ENCODE measurements around the gene INAVA.

The INAVA gene

DNA sequence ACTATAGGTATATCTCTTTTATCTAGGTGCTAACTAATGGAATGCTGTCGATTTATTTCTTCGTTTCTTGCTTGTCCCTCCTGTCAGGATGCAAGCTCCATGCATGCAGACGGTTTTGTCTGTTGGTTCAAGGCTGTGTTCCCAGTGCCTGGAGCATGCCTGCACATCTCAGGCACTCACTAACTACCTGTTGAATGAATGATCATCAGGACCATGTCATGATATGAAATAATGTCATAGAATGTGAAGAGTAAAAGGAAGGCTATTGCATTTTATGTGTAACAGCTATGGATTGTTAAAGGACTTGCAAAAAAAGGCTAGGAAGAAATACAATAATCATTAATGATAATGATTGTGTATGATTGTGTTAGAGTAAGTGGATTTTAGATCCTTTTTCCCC is 17.7 kb upstream of the INAVA start:
- DNase-seq: no peak

DNA sequence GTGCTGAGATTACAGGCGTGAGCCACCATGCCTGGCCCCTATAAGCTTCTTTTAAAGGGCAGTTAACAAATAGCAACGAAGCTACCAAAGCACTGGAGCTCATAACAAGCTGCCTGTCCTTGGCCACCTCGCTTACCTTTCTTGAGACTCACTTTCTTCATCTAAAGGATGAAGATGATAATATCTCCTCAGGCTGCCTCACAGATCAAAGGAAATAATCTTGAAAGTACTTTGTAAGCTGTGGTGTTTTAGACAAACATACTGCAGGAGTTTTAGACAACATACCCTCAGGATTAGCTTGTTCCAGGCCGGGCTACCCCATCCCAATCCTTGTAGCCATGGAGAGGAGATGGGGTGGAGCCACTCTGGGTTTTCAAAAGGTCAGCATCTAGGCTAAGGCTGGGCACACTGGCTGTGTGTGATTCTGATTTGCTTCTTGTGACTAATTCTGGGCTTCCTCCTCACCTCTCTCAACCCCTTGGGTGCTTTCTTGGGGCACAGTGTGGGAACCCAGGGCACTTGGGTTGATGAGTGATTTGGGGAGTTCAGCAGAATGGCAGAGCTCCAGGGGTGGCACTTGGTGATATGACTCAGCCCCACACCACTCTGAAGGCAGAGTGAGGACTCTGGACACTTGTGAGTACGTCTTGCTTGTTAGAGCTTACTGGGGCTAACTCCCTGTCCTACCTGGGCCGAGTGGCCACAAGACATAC is 16.7 kb upstream of the INAVA start:
- DNase-seq: peak; percentile 66 to 78

DNA sequence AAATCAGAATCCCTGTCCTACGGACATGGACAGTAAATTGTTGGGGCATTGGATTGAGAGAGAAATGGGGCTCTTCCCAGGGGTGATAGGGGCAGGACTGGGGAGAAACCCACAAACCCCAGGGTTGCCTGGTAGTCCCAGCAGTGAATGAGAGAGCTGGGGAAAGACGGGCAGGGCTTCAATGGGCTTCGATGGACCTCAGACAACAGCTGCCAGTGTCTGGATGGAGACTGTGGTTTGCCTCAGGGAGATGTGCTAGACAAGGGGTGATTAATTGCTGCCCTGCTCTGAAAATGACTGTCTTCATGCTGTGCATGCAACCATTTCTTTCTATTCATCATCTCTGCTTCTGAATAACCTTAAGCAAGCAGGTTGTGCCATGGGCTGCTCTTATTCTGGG is 14.5 kb upstream of the INAVA start:
- peak; percentile 37 to 54 for DNase-seq

DNA sequence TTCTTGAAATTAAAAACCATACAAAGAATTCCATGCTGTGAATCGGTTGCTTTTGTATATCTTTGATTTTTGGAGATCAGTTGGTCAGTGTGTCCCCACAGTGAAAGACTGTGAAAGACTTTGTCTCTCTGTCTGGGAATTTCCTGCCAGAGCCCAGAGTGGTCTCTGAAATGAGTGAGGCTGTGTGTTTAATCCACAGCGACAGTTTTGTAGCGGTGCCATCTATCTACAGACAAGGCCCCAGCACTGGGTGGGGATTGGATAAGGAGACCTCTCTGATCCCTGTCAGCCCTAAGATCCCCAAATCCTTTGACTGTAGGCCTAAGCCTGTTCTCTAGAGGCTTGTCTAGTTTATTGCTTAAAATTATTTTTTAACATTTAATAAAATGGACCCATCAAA is 11.6 kb upstream of the INAVA start:
- peak in 1 of 2 experiments; percentile 1 for DNase-seq

DNA sequence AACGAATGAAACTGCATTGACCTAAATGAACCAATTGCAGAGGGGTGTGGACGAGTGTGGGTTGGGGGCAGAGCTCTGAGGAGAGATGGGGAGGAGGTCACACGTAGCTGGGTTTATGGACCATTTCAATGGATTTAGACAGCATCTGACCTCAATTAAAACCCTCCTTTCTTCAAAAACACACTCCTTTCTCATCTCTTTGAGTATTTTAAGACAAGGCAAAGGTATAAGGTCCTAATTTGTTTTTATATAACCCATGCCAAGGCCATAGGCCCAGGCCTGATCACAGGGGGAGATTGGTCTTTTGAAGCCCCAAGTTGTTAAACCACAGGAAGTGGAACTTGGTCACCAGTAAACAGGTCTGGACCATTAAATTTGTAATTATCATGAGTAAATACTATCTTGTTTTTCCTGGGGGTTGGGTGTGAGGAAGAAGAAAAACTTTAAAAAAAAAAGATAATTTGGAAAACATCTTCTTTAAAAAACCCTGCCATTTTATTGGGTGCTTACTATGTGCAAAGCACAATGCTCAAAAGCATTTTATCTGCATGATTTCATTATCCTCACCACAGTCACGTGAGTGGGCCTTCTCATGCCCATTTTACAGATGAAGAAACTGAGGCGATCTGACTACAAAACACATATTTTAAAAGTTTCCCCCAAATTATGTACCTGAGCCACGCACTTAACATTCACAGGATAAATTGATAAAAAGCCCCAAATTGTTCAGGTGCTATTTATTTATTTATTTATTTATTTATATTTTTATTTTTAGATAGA is 8.9 kb upstream of the INAVA start:
- no peak for DNase-seq

DNA sequence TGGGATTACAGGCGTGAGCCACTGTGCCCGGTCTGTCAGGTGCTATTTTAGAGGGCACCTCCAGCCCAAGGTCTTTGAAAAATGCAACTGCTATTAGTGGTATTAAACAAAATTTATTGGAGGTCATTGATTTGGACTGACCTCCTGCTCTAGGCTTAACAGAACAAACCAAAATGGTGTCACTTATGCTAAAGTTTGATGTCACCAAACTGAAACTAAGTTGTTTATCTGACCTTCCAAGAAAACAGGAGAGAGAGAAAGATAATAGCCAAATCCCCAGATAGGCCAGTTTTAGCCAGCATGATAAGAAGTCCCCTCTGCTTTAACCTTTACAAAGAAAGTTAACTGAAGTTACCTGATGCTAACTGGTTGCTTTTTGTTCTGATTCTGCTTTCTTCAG is 8.1 kb upstream of the INAVA start:
- DNase-seq: no peak

DNA sequence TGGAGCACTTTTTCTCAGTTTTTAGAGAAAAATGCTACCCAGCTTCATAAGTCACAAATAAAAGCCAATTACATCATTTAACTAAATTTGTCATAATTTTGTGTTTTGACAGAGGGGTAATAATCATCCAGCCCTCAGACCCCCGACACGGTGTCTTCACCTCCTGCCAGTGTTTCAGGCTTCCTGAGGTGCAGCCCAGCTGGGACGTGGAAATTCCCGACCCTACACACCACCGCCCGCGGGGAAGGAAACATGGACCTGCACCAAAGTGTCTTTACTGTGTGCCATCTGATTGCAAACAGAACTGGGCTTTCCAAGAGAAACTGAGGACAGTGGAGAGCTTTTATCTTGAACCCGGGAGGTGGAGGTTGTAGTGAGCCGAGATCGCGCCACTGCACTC is 7.7 kb upstream of the INAVA start:
- DNase-seq: no peak

DNA sequence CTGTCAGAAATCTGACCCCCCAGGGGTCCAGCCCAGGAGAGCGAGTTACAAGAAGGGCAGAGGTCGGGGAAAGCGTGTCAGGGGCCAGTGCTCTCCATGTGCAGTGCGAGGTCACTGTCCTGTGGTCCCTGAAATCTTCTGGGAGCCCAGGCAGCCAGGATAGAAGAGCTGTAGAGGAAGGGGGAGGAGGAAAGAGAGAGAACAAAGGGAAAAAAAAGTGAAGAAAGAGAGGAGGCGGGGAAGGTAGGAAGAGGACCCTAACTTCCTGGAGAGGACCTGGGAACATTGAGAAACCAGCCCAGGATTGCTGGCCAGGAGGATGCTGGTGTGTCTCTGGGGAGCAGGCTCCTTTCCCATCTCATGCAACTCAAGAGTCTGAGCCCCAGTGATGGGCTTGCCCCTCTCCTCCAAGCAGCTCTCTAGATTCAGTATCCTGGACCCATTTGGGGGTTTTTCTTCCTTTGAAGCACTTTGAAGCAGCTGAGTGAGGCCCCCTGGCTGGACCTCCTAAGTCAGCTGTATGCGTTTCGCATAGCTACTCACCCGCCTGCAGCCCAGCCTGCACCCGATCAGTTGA is 6.8 kb upstream of the INAVA start:
- no peak for DNase-seq

DNA sequence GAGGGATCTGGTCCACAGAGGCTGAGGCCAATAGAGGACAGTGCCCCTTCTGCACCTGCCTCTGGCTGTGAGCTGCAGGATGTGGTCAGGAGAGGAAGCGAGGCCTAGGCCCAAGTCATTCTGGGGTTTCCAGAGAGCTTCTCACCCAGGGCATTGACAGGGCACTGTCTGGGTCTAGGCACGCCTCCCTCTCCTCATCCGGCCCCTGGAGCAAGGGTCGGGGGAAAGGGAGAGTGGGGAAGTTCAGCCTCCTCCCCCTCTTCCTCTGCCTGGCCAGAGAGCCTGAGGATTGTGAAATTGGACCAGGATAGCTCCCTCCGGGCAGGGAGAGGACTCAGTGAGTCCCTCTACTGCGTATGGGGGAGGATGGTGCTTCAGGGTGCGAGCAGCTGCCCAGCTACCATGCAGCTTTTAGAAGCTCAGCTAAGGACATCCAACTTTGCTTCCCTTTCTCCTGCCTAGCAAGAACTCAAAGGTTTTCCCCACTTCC is 6.3 kb upstream of the INAVA start:
- peak; percentile 69 to 75 for DNase-seq

DNA sequence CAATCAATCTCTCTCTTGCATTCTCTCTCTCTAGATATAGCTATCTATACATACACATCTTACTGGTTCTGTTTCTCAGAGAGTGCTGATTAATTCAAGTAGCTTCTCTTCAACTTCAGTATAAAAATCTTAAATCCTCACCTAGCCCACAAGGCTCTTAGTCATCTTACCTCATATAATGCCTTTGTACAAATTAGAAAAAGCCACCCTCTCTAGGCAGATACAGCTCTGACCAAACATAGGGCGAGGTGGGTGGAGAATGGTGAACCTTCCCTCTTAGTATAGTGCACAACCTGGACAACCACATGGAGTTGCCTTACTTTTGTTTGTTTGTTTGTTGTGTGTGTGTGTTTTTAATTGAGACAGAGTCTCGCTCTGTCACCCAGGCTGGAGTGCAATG is 5.1 kb upstream of the INAVA start:
- DNase-seq: peak in 1 of 2 experiments; percentile 51

DNA sequence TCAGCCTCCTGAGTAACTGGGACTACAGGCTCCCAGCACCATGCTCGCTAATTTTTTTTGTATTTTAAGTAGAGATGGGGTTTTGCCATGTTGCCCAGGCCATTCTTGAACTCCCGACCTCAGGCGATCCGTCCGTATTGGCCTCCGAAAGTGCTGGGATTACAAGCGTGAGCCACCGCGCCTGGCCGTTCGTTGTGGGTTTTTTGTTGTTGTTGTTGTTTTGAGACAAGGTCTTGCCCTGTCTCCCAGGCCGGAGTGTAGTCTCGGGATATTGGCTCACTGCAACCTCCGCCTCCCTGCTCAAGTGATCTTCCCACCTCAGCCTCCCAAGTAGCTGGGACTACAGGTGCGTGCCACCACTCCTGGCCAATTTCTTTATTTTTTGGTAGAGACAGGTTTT is 4.7 kb upstream of the INAVA start:
- DNase-seq: no peak

DNA sequence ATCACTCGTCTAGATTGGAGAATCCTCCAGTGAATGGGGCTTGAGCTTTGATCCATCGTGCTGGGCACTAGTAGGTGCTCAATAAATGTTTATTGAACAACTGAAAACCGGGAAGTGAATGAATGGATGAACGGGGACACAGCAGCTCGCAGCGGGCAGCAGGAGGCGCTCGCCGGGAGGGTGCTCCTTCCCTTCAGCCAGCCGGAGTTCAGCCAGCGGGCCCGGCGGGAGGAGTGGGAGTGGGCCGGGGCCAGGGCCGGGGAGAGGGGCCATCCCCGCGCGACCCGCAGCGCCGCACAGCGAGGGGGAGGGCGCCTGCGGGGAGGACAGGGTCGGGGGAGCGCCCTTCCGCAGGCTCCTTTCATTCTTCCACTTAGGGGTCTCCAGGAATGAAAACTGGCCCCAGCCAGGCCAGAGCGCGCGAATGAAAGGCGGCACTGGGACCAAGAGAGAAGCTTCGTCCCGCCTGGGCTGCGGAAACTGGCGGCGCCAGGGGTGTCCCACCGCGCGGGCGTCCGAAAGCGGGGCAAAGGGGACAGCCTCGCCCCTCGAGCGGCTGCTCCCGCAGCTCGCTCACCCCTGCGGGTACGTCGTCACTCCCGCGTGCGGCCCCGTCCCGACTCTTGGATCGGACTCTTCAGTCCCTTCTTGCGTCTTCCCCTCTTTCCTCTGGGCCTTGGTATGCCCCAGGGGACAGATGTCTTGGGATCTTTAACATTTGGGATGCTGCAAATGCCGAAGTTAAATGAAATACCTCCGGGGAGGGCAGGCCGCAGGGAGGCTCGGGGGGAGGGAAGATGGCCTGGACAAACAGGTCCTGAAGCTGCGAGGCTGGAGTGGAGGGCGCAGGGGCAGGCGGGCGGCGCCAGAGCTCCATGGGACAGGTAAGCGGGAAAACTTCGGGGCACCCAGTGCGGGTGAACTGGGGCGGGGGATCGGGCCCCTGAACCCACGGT is 3.6 kb upstream of the INAVA start:
- DNase-seq: no peak

DNA sequence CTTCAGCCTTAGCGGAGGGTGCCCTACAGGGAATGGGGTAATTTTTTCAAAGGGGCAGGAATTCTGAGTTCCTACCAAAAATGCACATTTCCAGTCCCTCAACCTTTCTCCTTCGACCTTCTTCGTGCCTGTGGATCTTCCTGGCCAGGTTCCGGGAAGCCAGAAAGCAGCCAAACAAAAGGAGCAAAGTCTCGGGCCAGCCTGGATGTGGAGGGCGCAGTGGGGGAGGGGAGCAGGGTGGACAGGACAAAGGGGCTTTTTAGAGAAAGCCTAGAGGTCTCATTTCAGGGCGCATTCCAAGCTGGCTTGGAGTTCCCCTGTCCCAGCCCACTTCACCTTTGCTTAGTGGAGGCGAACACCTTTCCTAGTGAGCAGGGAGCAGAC is 2.9 kb upstream of the INAVA start:
- DNase-seq: no peak

DNA sequence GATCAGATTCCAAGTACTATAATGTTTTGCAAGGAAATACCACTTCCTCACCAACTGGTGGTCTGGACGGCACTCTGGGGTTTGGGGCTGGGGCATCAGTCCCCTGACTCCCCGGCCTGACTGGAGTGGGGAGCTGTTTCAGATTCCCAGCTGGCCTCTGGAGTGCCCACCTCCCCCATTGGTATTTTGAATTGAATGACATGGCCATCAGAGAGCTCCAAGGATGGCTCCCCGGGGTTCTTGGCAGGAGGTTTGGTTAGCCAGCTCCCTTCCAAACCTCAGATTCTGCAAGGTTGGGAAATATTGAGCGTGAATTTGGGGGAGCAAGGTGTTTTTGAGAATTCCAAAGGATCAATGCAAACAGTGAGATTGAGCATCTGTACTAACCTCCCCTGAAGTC is 2.2 kb upstream of the INAVA start:
- DNase-seq: no peak

DNA sequence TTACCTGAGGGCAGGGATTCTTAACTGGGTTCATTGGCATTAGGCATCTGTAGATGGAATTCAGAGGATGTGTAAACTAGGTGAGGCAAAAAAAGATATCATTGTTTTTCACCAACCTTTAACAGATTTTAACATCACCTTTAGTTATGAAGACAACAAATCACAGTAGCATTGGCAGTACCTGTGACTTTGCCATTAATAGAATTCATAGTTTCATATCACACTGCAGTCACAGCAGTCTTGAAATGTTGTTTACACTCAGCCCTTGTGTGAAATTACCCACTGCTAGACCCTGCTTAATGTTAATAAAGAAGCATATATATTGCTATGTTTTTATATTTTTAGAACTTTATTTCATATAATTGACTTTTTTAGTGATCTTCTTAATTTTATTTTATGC is 1.7 kb upstream of the INAVA start:
- DNase-seq: no peak

DNA sequence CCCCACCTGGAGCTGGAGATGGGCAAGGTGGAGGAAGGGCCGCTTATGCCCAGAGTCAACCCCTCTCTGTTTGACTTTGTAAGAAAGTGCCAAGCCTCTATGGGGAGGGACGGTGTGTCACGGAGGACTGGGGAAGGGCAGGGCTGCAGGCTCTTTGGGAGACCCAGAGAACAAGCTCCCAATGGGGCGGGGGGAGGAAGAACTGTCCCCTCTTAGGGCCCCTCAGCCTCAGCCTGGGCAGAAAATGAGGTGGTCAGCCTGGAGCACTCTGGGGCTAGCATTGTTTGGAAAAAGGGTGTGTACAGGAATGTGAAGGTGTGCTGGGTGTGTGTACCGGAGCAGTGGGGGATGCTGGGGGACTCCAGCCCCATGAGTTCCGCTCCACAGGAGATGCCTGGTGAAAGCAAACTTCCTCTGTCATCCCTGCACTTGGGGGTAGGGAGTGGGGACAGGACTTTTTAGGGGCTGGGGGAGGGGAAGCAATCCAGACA is 1.2 kb upstream of the INAVA start:
- DNase-seq: no peak

DNA sequence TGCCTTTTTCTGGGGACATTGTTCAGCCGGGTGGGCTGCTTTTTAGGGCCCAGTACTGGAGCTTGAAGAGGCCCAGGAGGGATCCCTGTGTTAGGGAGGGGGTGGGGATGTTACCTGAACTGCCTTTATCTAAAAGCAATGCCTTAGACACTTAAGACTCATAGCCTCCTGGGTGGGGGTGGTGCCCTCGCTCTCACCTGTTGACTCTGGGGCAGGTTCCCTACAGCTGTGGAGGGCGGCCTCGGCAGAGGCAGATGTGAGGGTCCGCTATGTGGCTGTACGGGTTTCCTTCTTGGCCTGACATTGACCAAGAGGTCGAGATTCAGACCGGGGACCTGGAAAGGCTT is 716 bp downstream of the INAVA start:
- DNase-seq: no peak

DNA sequence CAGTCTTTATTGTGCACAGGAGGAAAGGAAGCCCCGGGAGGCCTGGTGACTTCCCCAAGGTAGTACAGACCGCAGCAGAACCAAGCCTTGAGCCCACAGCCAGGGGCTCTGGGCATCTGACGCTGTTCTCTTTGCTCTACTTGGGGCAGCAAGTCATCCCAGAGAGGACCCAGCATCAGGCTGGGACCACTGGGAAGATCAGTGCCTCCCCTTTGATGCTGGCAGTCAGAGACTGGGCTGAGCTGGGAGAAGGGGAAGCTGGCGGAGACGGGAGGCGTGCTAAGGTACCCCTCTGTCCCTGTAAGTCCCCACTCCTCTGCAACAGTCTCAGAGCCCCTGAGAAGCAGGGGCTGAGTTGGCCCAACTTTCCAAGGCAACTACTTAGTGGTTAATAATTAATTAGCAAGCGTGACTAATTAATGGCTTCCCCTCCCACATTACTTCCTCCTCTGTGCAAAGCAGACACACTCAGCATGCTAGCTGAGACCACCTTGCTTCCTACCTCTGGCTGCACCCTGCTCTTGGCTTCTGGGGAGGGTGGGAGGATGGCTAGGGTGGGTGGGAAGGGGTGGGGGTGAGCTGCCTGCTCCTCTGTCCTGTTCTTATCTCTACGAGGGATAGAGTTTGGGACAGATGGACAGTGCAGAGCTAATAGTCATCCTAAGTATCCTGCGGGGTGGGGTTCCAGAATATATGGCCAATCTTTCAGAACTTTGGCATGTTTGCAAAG is 1.3 kb downstream of the INAVA start:
- no peak for DNase-seq

DNA sequence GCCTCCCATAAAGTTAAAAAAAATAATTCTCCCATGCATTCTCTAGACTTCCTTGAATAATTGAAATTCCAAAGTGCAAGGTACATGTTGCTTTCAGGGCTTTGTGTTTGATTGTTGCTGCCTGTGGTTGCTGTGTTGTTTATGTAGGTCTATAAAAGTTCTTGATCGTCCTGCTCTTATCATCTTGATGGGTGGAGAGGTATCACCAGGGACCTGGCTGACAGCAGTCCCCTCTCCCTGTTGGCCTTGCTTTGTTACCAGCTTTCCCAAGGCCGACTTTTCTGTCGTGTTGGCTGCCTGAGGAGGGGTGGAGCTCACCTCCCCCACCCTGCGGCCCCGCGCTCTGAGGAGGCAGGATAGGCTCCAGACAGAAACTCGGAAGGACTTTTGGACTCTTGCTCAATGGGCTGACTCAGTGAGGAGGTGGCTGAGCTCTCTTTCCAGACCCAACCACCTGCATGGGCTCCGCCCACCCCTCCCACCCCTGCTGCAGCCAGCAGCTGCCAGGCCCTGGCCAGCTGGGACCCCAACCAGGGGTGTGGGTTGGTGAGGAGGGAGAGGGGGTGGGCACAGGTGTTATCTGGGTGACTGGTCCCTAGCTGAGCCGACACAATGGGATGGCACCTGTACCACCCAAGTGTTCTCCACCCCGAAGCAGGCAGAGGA is 2.0 kb downstream of the INAVA start:
- DNase-seq: no peak

DNA sequence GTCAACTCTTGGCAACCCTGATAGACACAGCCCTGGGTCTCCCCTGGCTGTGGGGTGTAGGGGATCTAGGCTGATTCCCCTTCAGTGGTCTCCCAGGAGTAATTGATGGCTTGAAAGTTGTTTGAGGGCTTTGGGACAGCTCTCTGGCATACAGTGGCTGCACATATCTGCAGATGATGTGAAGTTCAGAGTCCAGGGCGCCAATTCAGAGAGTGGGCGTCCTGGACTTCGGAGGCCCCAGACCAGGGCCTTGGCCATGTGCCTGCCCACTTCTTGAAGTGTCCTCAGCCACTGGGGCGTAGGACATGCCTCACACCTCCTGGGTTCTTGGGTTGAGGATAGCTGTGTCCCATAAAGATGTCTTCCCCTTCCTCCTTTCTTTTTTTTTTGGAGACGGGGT is 2.6 kb downstream of the INAVA start:
- no peak for DNase-seq

DNA sequence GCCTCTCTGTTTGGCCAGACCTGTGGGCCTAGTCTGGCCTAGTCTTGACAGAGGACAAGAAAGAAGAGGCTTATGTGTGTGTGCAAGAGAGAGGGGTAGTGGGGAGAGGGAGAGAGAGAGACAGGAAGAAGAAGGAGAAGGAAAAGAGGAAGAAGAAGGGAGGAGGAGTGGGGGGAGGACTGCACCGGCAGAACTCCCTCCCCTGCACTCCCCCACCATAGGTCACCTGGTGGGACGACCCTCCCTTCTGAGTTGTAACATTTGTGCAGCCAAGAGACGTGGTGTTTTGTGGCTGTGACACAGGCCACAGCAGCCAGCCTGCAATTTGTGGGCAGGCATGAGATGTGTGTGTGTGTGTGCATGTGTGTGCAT is 4.3 kb downstream of the INAVA start:
- DNase-seq: no peak

DNA sequence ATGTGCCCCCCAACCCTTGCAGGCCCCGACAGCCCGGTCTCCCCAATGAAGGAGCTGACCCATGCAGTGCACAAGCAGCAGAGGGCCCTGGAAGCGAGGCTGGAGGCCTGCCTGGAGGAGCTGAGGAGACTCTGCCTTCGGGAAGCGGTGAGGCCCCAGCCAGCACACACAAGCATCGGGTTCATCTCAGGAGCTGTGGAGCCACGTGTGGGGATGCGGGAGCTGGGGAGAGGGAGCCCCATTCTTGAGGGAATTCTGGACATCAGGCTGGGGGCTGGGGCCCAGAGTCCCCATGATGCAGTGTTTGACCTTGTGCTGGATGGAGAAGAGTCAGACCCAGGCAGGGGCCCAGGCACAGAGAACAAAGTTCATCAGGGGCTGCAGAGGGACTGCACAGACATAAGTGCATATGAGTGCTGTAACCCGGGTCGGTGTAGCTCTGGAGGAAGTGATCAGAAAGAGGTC is 4.8 kb downstream of the INAVA start:
- no peak for DNase-seq
